B cell (primary cell): Measurements from ENCODE around the gene BCL6B. TPM values are rescaled to one million over a fixed set of nuclear protein-coding genes. Genes with fewer than 3 reads are reported as not detected.

ENCODE experiments used
- ATAC-seq: fragments of 200-7000 bp; cut with Tn5 transposase; one replicate; pipeline ENCODE4 v1.10.0; 2021; ENCODE audit warnings: low read depth, mild to moderate bottlenecking, moderate number of reproducible peaks, moderate library complexity
- CTCF ChIA-PET: fragments of 350-600 bp; sonication (Branson Sonifier 250); formaldehyde crosslinking; loops from one replicate; lab custom pipeline; 2021; ENCODE audit warnings: antibody characterized with exemption, inconsistent platforms; lab: Charles Lee
- POLR2A ChIA-PET: fragments of 350-600 bp; sonication (Branson Sonifier 250); formaldehyde crosslinking; loops from one replicate; lab custom pipeline; 2021; ENCODE audit warnings: antibody characterized with exemption; lab: Charles Lee
- DNase-seq: peaks from one replicate; pipeline ENCODE4 v3.0.0; 2013
- H2AFZ ChIP-seq: 2 replicates; pipeline ENCODE4 v1.6.1; 2012; ENCODE audit warnings: mild to moderate bottlenecking, low read depth, low read length; ENCODE audit not compliant: insufficient read depth, poor library complexity, severe bottlenecking
- H3K27ac ChIP-seq, 2 donors: 1 replicate in 1 of 2; 2 replicates in 1 of 2; pipeline ENCODE4 v1.5.1; 2012 to 2013; ENCODE audit warnings: low read length in 2 of 2, mild to moderate bottlenecking in 2 of 2, moderate library complexity in 1 of 2
- H3K27me3 ChIP-seq, 4 experiments: fragments of 200-600 bp in 1 of 4; sonication (generic) in 1 of 4; replicated peaks in 1 of 4; 1 replicate in 2 of 4; 2 replicates in 2 of 4; pipeline versions ENCODE4 v1.6.1 to v1.7.0; 2013 to 2016; ENCODE audit warnings: low read length in 3 of 4, mild to moderate bottlenecking in 2 of 4, mixed read lengths in 1 of 4, moderate library complexity in 1 of 4; ENCODE audit not compliant: insufficient read depth in 4 of 4, control insufficient read depth in 3 of 4; ENCODE audit errors: control extremely low read depth in 1 of 4
- H3K36me3 ChIP-seq, 2 experiments: replicated peaks in 1 of 2; 1 replicate in 1 of 2; 2 replicates in 1 of 2; pipeline versions ENCODE4 v1.6.1 to v1.7.1; 2013; ENCODE audit warnings: low read length in 1 of 2; ENCODE audit not compliant: insufficient read depth in 2 of 2, control insufficient read depth in 1 of 2; ENCODE audit errors: control extremely low read depth in 1 of 2, extremely low read depth in 1 of 2
- H3K4me1 ChIP-seq, 2 donors: fragments of 200-600 bp in 1 of 2; sonication (generic) in 1 of 2; 1 replicate in 1 of 2; 2 replicates in 1 of 2; pipeline versions ENCODE4 v1.5.1 to v1.6.1; 2013 to 2017; ENCODE audit warnings: low read length in 2 of 2; ENCODE audit not compliant: control insufficient read depth in 2 of 2, insufficient read depth in 2 of 2
- H3K4me2 ChIP-seq: replicated peaks from 2 replicates; pipeline ENCODE3; 2012; ENCODE audit warnings: mild to moderate bottlenecking, low read depth, low read length; ENCODE audit not compliant: poor library complexity, severe bottlenecking
- H3K4me3 ChIP-seq, 5 experiments: fragments of 200-600 bp in 1 of 5; sonication (generic) in 1 of 5; 1 replicate in 3 of 5; 2 replicates in 2 of 5; pipeline versions ENCODE4 v1.5.1 to v1.7.0; 2011 to 2016; ENCODE audit warnings: low read length in 4 of 5, mild to moderate bottlenecking in 4 of 5, low read depth in 2 of 5, control low read depth in 1 of 5, moderate library complexity in 1 of 5; ENCODE audit not compliant: insufficient read depth in 1 of 5; ENCODE audit errors: control extremely low read depth in 1 of 5, extremely low read depth in 1 of 5
- H3K79me2 ChIP-seq: fragments of 200-600 bp; sonication (generic); one replicate; pipeline ENCODE4 v1.6.0; 2016; ENCODE audit warnings: low read length; ENCODE audit not compliant: control insufficient read depth, insufficient read depth
- H3K9ac ChIP-seq: fragments of 200-600 bp; sonication (generic); 2 replicates; pipeline ENCODE4 v1.6.1; 2017; ENCODE audit warnings: mild to moderate bottlenecking, low read length, moderate library complexity
- H3K9me3 ChIP-seq, 3 donors: one replicate each; pipeline versions ENCODE4 v1.6.1 to v1.7.1; 2013; ENCODE audit warnings: low read length in 2 of 3; ENCODE audit not compliant: control insufficient read depth in 2 of 3, insufficient read depth in 1 of 3; ENCODE audit errors: control extremely low read depth in 1 of 3
- H4K20me1 ChIP-seq: 2 replicates; pipeline ENCODE4 v1.6.0; 2012; ENCODE audit warnings: mild to moderate bottlenecking, low read length; ENCODE audit not compliant: insufficient read depth, control insufficient read depth, poor library complexity, severe bottlenecking
- H3K27ac Mint-ChIP-seq: one replicate; pipeline ENCODE4 v1.8.0; 2021; ENCODE audit warnings: mixed read lengths
- H3K27me3 Mint-ChIP-seq: one replicate; pipeline ENCODE4 v1.8.0; 2021; ENCODE audit warnings: mixed read lengths
- H3K4me1 Mint-ChIP-seq: one replicate; pipeline ENCODE4 v1.8.0; 2021; ENCODE audit warnings: mixed read lengths
- H3K4me3 Mint-ChIP-seq: one replicate; pipeline ENCODE4 v1.8.0; 2021; ENCODE audit warnings: mixed read lengths
- H3K9me3 Mint-ChIP-seq: one replicate; pipeline ENCODE4 v1.8.0; 2022; ENCODE audit warnings: mixed read lengths; ENCODE audit not compliant: insufficient read depth
- CTCF ChIP-seq: fragments of 200-600 bp; IDR thresholded peaks from one replicate; pipeline ENCODE4 v1.8.0; 2022; ENCODE audit warnings: antibody characterized with exemption, mild to moderate bottlenecking
- EZH2 ChIP-seq: IDR thresholded peaks from 2 replicates; pipeline ENCODE4 v1.6.1; 2012; ENCODE audit warnings: borderline replicate concordance, low read depth, mild to moderate bottlenecking, moderate library complexity, low read length; ENCODE audit not compliant: insufficient read depth, poor library complexity, severe bottlenecking
- WGBS: methylation state at CpG from one replicate; pipeline ENCODE4 v1.1.5; 2013; ENCODE audit warnings: missing lambda C conversion rate; ENCODE audit not compliant: insufficient coverage; 5-methylcytosine and 5-hydroxymethylcytosine counted together
- intact Hi-C: fragments of 100-400 bp; cut with micrococcal nuclease; formaldehyde crosslinking; loops from one replicate; pipeline ENCODE4 v1.10.0; 2022
- polyA plus RNA-seq: library from polyadenylated mRNA; depleted of rRNA; stranded (reverse); fragments of >200 nt; gene quantifications from 2 replicates; pipeline ENCODE4 v1.2.3, GENCODE V29; 2012
- total RNA-seq, 2 donors: library from RNA; stranded (reverse); fragments of 120-200 nt in 1 of 2; gene quantifications; 1 replicate in 1 of 2; 2 replicates in 1 of 2; pipeline versions ENCODE4 v1.2.3 to v1.2.4, GENCODE V29; 2013 to 2022

Gene BCL6B
- total and polyA plus RNA-seq, 2 donors (not counting 1 experiment from before 2014, with no cell fraction given) = 0.25 to 0.34 TPM

- CTCF ChIA-PET = interaction anchor here (1.0 to 2.5 kb wide), 3 partner anchors 93 to 125 kb away, joined by 4 to 7 read pairs (median 5); no protein-coding TSS in a partner anchor
- no peaks in the 10 kb centered on the region for H4K20me1 ChIP-seq
- H3K27me3 ChIP-seq = peaks cover 0 to 4% (median 0%) of the 10 kb centered on the region in 4 experiments
- ATAC-seq (no peak), DNase-seq (no peak)
- H3K79me2 ChIP-seq = peaks cover 11% of the 10 kb centered on the region
- no peak overlapping the region for H3K4me3 ChIP-seq
- Mint-ChIP-seq H3K27ac (peak overlapping the region; percentile 13), H3K9me3 (no peaks in the 10 kb centered on the region), H3K27me3 (no peaks in the 10 kb centered on the region), H3K4me3 (no peak overlapping the region), H3K4me1 (peaks cover 53% of the 10 kb centered on the region)
- peaks cover 38 to 55% of the 10 kb centered on the region in 2 donors for H3K4me1 ChIP-seq
- H3K9me3 ChIP-seq = peaks cover 0 to 8% (median 0%) of the 10 kb centered on the region in 3 donors
- TF ChIP-seq EZH2 = no peak
- no peak for TF ChIP-seq CTCF
- intact Hi-C loops = loop anchor here (5.0 to 10.0 kb wide), 2 partner anchors 397 to 545 kb away; partner anchors contain the start of genes FGF11, MPDU1 and TMEM102
- H3K36me3 ChIP-seq = peaks cover 0 to 2% of the 10 kb centered on the region in 2 experiments
- no peak overlapping the region for H3K9ac ChIP-seq
- no peak overlapping the region for H2AFZ ChIP-seq
- H3K27ac ChIP-seq = peak overlapping the region in 1 of 2 donors; percentile 19
- H3K4me2 ChIP-seq = no peak overlapping the region
- 98% methylated on average over 5 of the region's 5 CpGs for whole genome bisulfite sequencing
- POLR2A ChIA-PET = no interaction called here
Observed at GRCh38 chr17:7039832-7040231, 17.0 kb downstream of the BCL6B start.
